GM12878 (cell line): ENCODE data around the gene MYCBPAP. TPM values are rescaled to one million over a fixed set of nuclear protein-coding genes. Genes with fewer than 3 reads are reported as not detected.

ENCODE experiments used
- ATAC-seq: fragments of 200-7000 bp; cut with Tn5 transposase; 3 replicates; pipeline ENCODE4 v1.9.1; 2020; ENCODE audit warnings: mild to moderate bottlenecking, moderate library complexity
- BruUV-seq: library from RNA; stranded (reverse); fragments of 400-500 nt; replicated peaks from 2 replicates; lab custom pipeline; 2021; lab: Mats Ljungman, UMichigan
- CTCF ChIA-PET: fragments of 300-600 bp; sonication (Branson Sonifier 250); formaldehyde crosslinking; extraction: SDS; loops from one replicate; lab custom pipeline; 2021; ENCODE audit warnings: inconsistent platforms; lab: Yijun Ruan, JAX
- POLR2A ChIA-PET: fragments of 350-600 bp; formaldehyde crosslinking; extraction: SDS; loops from one replicate; lab custom pipeline; 2021; ENCODE audit warnings: inconsistent platforms; lab: Charles Lee
- RAD21 ChIA-PET: fragments of 300-600 bp; sonication (Branson Sonifier 250); formaldehyde crosslinking; loops from one replicate; lab custom pipeline; 2023; ENCODE audit warnings: antibody characterized with exemption; ENCODE audit not compliant: unreplicated experiment; lab: Charles Lee
- SMC1A ChIA-PET: fragments of 300-600 bp; sonication (Branson Sonifier 250); formaldehyde crosslinking; loops from one replicate; lab custom pipeline; 2023; ENCODE audit not compliant: unreplicated experiment, uncharacterized antibody; lab: Charles Lee
- DNase-seq: peaks from one replicate; pipeline ENCODE4 v3.0.0-alpha.2; 2011; ENCODE audit warnings: low read depth, low spot score
- FAIRE-seq: peaks from 3 replicates; lab custom pipeline; 2011; peaks lifted over from hg19 to GRCh38; lab: Jason Lieb, UNC
- H2AFZ ChIP-seq: 2 replicates; pipeline ENCODE4 v1.6.0; 2011; ENCODE audit warnings: low read depth, low read length, control low read depth; ENCODE audit not compliant: control insufficient read depth
- H3K27ac ChIP-seq: 2 replicates; pipeline ENCODE4 v1.5.1; 2011; ENCODE audit warnings: control low read depth; ENCODE audit not compliant: control insufficient read depth, insufficient read depth
- H3K27me3 ChIP-seq, 2 experiments: replicated peaks in 1 of 2; 2 replicates each; pipeline versions ENCODE4 v1.6.0 to v1.6.1; 2011; ENCODE audit warnings: low read length in 1 of 2; ENCODE audit not compliant: control insufficient read depth in 2 of 2, insufficient read depth in 2 of 2
- H3K36me3 ChIP-seq, 2 experiments: 2 replicates each; pipeline ENCODE4 v1.5.1; 2011; ENCODE audit warnings: low read length in 1 of 2; ENCODE audit not compliant: control insufficient read depth in 2 of 2, insufficient read depth in 2 of 2
- H3K4me1 ChIP-seq: 2 replicates; pipeline ENCODE4 v1.6.1; 2011; ENCODE audit warnings: mild to moderate bottlenecking, low read length, moderate library complexity, mixed read lengths; ENCODE audit not compliant: control insufficient read depth, insufficient read depth
- H3K4me2 ChIP-seq: 2 replicates; pipeline ENCODE4 v1.6.0; 2011; ENCODE audit warnings: control low read depth; ENCODE audit not compliant: control insufficient read depth, insufficient read depth
- H3K4me3 ChIP-seq: fragments of 200-600 bp; sonication (generic); 2 replicates; pipeline ENCODE4 v1.5.1; 2016
- H3K79me2 ChIP-seq: 2 replicates; pipeline ENCODE4 v1.6.0; 2011; ENCODE audit warnings: low read length; ENCODE audit not compliant: control insufficient read depth, insufficient read depth
- H3K9ac ChIP-seq: 2 replicates; pipeline ENCODE4 v1.8.0; 2011; ENCODE audit warnings: low read length, control low read depth, mixed read lengths; ENCODE audit not compliant: control insufficient read depth, insufficient read depth
- H3K9me3 ChIP-seq: replicated peaks from 3 replicates; pipeline ENCODE4 v1.5.1; 2011; ENCODE audit warnings: mild to moderate bottlenecking, low read length; ENCODE audit not compliant: control insufficient read depth, insufficient read depth
- H4K20me1 ChIP-seq: 2 replicates; pipeline ENCODE4 v1.6.0; 2011; ENCODE audit not compliant: control insufficient read depth, insufficient read depth
- ATF7 ChIP-seq: fragments of 450-650 bp; IDR thresholded peaks from 2 replicates; pipeline ENCODE4 v1.6.1; 2016; ENCODE audit warnings: low read depth, mild to moderate bottlenecking
- CUX1 ChIP-seq: IDR thresholded peaks from 2 replicates; pipeline ENCODE4 v1.6.1; 2012; ENCODE audit warnings: improper control_type of control experiment, low read depth, low read length; ENCODE audit not compliant: insufficient replicate concordance
- E4F1 ChIP-seq: fragments of 450-650 bp; IDR thresholded peaks from 2 replicates; pipeline ENCODE4 v1.6.1; 2018; ENCODE audit warnings: borderline replicate concordance, mild to moderate bottlenecking; ENCODE audit not compliant: partially characterized antibody
- EGR1 ChIP-seq, 2 experiments: IDR thresholded peaks; 1 replicate in 1 of 2; 2 replicates in 1 of 2; pipeline ENCODE4 v1.6.1; 2011 to 2012; ENCODE audit warnings: low read depth in 2 of 2, low read length in 2 of 2, borderline replicate concordance in 1 of 2, mild to moderate bottlenecking in 1 of 2, moderate library complexity in 1 of 2
- GABPA ChIP-seq: IDR thresholded peaks from 2 replicates; pipeline ENCODE4 v1.6.1; 2014; ENCODE audit warnings: antibody characterized with exemption, low read depth, mild to moderate bottlenecking, inconsistent platforms
- GATAD2B ChIP-seq: fragments of 450-650 bp; conservative IDR thresholded peaks from 2 replicates; pipeline ENCODE4 v1.6.1; 2017; ENCODE audit warnings: low read depth, mild to moderate bottlenecking, moderate library complexity
- RB1 ChIP-seq: fragments of 450-650 bp; formaldehyde crosslinking; IDR thresholded peaks from 2 replicates; pipeline ENCODE4 v1.6.1; 2017; ENCODE audit warnings: mild to moderate bottlenecking, borderline replicate concordance
- SIN3A ChIP-seq: IDR thresholded peaks from 2 replicates; pipeline ENCODE4 v1.6.1; 2012; ENCODE audit warnings: low read depth, low read length, improper control_type of control experiment
- SMAD5 ChIP-seq: IDR thresholded peaks from 2 replicates; pipeline ENCODE4 v1.6.1; 2016; ENCODE audit warnings: antibody characterized with exemption, low read depth
- TCF3 ChIP-seq: IDR thresholded peaks from 2 replicates; pipeline ENCODE4 v1.6.1; 2012; ENCODE audit warnings: low read depth, mild to moderate bottlenecking, low read length, borderline replicate concordance; ENCODE audit not compliant: insufficient read depth
- ZNF207 ChIP-seq: fragments of 450-650 bp; IDR thresholded peaks from 2 replicates; pipeline ENCODE4 v1.6.1; 2014; ENCODE audit warnings: antibody characterized with exemption, mild to moderate bottlenecking, borderline replicate concordance
- WGBS: methylation state at CpG from one replicate; pipeline ENCODE4 v1.1.6; 2016; ENCODE audit warnings: low lambda C conversion rate; ENCODE audit not compliant: insufficient replicate concordance, insufficient coverage; ENCODE audit errors: missing lambda C conversion rate; 5-methylcytosine and 5-hydroxymethylcytosine counted together
- in situ Hi-C: fragments of 300-500 bp; cut with MboI; formaldehyde crosslinking; loops from 9 replicates; pipeline ENCODE4 v1.14.3; 2018; ENCODE audit warnings: mixed read lengths
- intact Hi-C: fragments of 100-400 bp; cut with micrococcal nuclease; formaldehyde crosslinking; loops from one replicate; pipeline ENCODE4 v1.14.2; 2022; ENCODE audit not compliant: unreplicated experiment
- polyA plus RNA-seq, 11 experiments: library from polyadenylated mRNA; depleted of rRNA in 4 of 11; unstranded in 6 of 11; stranded (reverse) in 5 of 11; fragments of >200 nt; fragmentation: Nextera tagmentation in 4 of 11; fragmentation: Illumina TruSeq in 1 of 11; extraction: Ambion mirVana in 4 of 11; extraction: Trizol in 1 of 11; gene quantifications; 1 replicate in 1 of 11; 2 replicates in 10 of 11; pipeline versions ENCODE4 v1.2.1 to v1.2.3, GENCODE V29; 2011 to 2016; ENCODE audit warnings: inconsistent platforms in 2 of 11, missing spikeins in 2 of 11, low read depth in 1 of 11
- total RNA-seq, 4 experiments: library from RNA; depleted of rRNA in 3 of 4; stranded (reverse); fragments of >200 nt in 3 of 4; fragmentation: Illumina TruSeq in 1 of 4; extraction: Trizol in 1 of 4; gene quantifications; 2 replicates each; pipeline versions ENCODE4 v1.2.1 to v1.2.3, GENCODE V29; 2013 to 2021

MYCBPAP gene
- total and polyA plus RNA-seq, 10 of the 15 experiments (the other 5 are each of a cell fraction or from before 2014, with no cell fraction given) = 0.23 to 2.7 (median 1.5) TPM

GRCh38 chr17:50540560-50541401 is 32.5 kb downstream of the MYCBPAP start:
- BruUV-seq = no TSS peak
- ChIA-PET POLR2A (interaction anchor here (0.6 to 1.4 kb wide), 3 partner anchors 10 to 140 kb away, joined by 3 to 4 read pairs (median 4); no protein-coding TSS in a partner anchor), RAD21 (interaction anchor here (1.4 to 2.2 kb wide), 2 partner anchors 57 to 62 kb away, joined by 3 to 13 read pairs; no protein-coding TSS in a partner anchor), SMC1A (interaction anchor here (1.0 to 1.8 kb wide), 3 partner anchors 35 to 59 kb away, joined by 3 to 8 read pairs (median 3); no protein-coding TSS in a partner anchor), CTCF (interaction anchor here (0.7 to 3.2 kb wide), 3 partner anchors 61 to 340 kb away, joined by 3 to 12 read pairs (median 4); no protein-coding TSS in a partner anchor)
- intact Hi-C loops (loop anchor here (10.0 kb wide), 1 partner anchor 414 kb away; no protein-coding TSS in a partner anchor), in situ Hi-C loops (loop anchor here (5.0 to 10.0 kb wide), 4 partner anchors 52 to 414 kb away; no protein-coding TSS in a partner anchor)
- Histone ChIP-seq H3K9ac (no peak overlapping the region), H3K4me3 (no peak overlapping the region), H3K9me3 (no peaks in the 10 kb centered on the region), H4K20me1 (no peaks in the 10 kb centered on the region), H3K36me3 (no peaks in the 10 kb centered on the region), H3K4me2 (no peak overlapping the region), H2AFZ (no peak overlapping the region), H3K27ac (no peak overlapping the region), H3K79me2 (no peaks in the 10 kb centered on the region), H3K4me1 (peaks cover 10% of the 10 kb centered on the region; the same call in 1 of the 2 replicates), H3K27me3 (no peaks in the 10 kb centered on the region)
- no peak for ATAC-seq
- 83% methylated on average over 11 of the region's 11 CpGs for WGBS
- DNase-seq = no peak
- FAIRE-seq = no peak
- TF ChIP-seq GATAD2B (no peak), GABPA (no peak), TCF3 (no peak), SMAD5 (no peak), ZNF207 (no peak), EGR1 (IDR thresholded peaks at IDR 0.05; ENCODE audit: borderline replicate concordance in 1 of 2, low read depth in 2 of 2, low read length in 2 of 2) (no peak), CUX1 (no peak), E4F1 (no peak), SIN3A (no peak), ATF7 (no peak), RB1 (no peak)
